A549 (cell line): ENCODE measurements around the gene FAXDC2.

Experiments used
- NFE2L2 ChIP-seq: fragments of 150-350 bp; conservative IDR thresholded peaks from 2 replicates; pipeline ENCODE4 v1.6.1; 2014; ENCODE audit warnings: low read length
- PHF8 ChIP-seq: fragments of 200-600 bp; sonication (generic); IDR thresholded peaks from 2 replicates; pipeline ENCODE4 v1.6.1; 2016; ENCODE audit warnings: low read depth, mild to moderate bottlenecking, antibody characterized with exemption, moderate library complexity, borderline replicate concordance

GRCh38 chr5:154823605-154824004 lies 26.8 kb downstream of the FAXDC2 start:
- TF ChIP-seq PHF8 = no peak
- no peak for TF ChIP-seq NFE2L2
